Measurements from ENCODE around the gene IFT122. TPM values are rescaled to one million over a fixed set of nuclear protein-coding genes. Genes with fewer than 3 reads are reported as not detected.

IFT122 gene
- total and polyA plus RNA-seq, 4 donors, result 26.5 to 44.0 (median 36.7) TPM

DNA sequence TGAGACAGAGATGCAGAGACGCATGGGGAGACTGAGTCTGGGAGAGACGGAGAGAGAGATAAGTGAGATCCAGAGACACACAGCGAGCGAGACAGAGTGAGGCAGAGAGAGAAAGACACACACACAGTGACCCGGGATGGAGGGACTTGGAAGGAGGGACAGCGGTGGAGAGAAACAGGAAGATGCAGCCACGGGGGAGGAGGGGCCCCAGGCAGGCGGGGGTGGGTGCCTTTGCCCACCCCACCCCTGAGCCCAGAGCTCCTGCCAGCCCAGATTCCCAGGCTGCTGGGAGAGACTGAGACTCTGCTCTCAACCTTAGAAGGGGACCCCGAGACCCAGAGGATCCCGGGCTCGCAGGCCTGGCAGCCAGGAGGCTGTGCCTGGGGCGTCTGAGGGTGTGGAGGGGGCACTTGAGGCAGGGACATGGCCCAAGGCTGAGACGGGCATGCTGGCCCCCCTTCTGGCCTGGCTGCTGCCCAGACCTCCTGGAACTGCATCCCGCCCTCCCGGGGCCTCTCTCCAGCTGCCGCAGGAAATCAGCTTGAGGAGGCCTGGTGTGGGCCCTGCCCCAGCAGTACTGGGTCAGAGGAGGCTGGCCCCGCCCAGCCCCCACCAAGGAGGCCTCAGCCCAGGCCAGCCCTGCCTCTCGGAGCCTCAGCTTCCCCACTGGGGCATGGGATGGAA is 121.0 kb downstream of the IFT122 start:
- Histone ChIP-seq H3K4me1 (ENCODE audit: control insufficient read depth, insufficient read depth, low read length) (peaks cover 61% of the 10 kb centered on the region), H3K36me3 (ENCODE audit: control insufficient read depth, insufficient read depth, low read length) (peaks cover 53% of the 10 kb centered on the region), H3K27me3 (ENCODE audit: control insufficient read depth, insufficient read depth, low read length) (no peaks in the 10 kb centered on the region), H3K9me3 (ENCODE audit: control insufficient read depth, insufficient read depth, low read length) (no peaks in the 10 kb centered on the region), H3K4me3 (ENCODE audit: low read depth, low read length) (no peak overlapping the region), H3K27ac (ENCODE audit: low read depth, low read length) (peak overlapping the region; percentile 6)
- DNase-seq (ENCODE audit: low read depth in 4 of 6, low spot score in 6 of 6), result peak in 2 of 6 donors; percentile 45 to 74
- WGBS (ENCODE audit: insufficient coverage), result 42% methylated on average over 18 of the region's 18 CpGs

- 99% methylated on average over 10 of the region's 18 CpGs for WGBS (ENCODE audit: insufficient coverage)
- Histone ChIP-seq H3K27me3 (ENCODE audit: control insufficient read depth, insufficient read depth, low read length) (no peaks in the 10 kb centered on the region), H3K4me1 (ENCODE audit: control insufficient read depth, insufficient read depth, low read length) (peaks cover 58% of the 10 kb centered on the region), H3K9me3 (ENCODE audit: control insufficient read depth, insufficient read depth, low read length) (no peaks in the 10 kb centered on the region), H3K36me3 (ENCODE audit: control insufficient read depth, insufficient read depth, low read length) (peaks cover 53% of the 10 kb centered on the region), H3K4me3 (ENCODE audit: low read depth, low read length) (no peak overlapping the region), H3K27ac (ENCODE audit: low read depth, low read length) (peak overlapping the region; percentile 6)
- DNase-seq (ENCODE audit: low read depth in 4 of 6, low spot score in 6 of 6), result no peak
Observed at GRCh38 chr3:129561619-129562248, 121.7 kb downstream of the IFT122 start.

- Histone ChIP-seq H3K4me1 (ENCODE audit: control insufficient read depth, insufficient read depth, low read length) (peaks cover 55% of the 10 kb centered on the region), H3K36me3 (ENCODE audit: control insufficient read depth, insufficient read depth, low read length) (peaks cover 57% of the 10 kb centered on the region)
Observed at GRCh38 chr3:129562803-129563202, 122.8 kb downstream of the IFT122 start.

GRCh38 chr3:129563332-129563731 is 123.3 kb downstream of the IFT122 start:
- Histone ChIP-seq H3K9me3 (ENCODE audit: control insufficient read depth, insufficient read depth, low read length) (no peaks in the 10 kb centered on the region), H3K4me1 (ENCODE audit: control insufficient read depth, insufficient read depth, low read length) (peaks cover 50% of the 10 kb centered on the region), H3K4me3 (ENCODE audit: low read depth, low read length) (no peak overlapping the region), H3K27ac (ENCODE audit: low read depth, low read length) (no peak overlapping the region), H3K27me3 (ENCODE audit: control insufficient read depth, insufficient read depth, low read length) (no peaks in the 10 kb centered on the region), H3K36me3 (ENCODE audit: control insufficient read depth, insufficient read depth, low read length) (peaks cover 57% of the 10 kb centered on the region)
- DNase-seq (ENCODE audit: low read depth in 4 of 6, low spot score in 6 of 6), result no peak
- WGBS (ENCODE audit: insufficient coverage), result 88% methylated on average over 12 of the region's 12 CpGs

More at GRCh38 chr3:129562803-129563202, 122.8 kb downstream of the IFT122 start:
- no peak overlapping the region for H3K4me3 ChIP-seq (ENCODE audit: low read depth, low read length)
- no peaks in the 10 kb centered on the region for H3K9me3 ChIP-seq (ENCODE audit: control insufficient read depth, insufficient read depth, low read length)
- no peak for DNase-seq (ENCODE audit: low read depth in 4 of 6, low spot score in 6 of 6)
- no peaks in the 10 kb centered on the region for H3K27me3 ChIP-seq (ENCODE audit: control insufficient read depth, insufficient read depth, low read length)
- 78% methylated on average over 19 of the region's 19 CpGs for WGBS (ENCODE audit: insufficient coverage)
- no peak overlapping the region for H3K27ac ChIP-seq (ENCODE audit: low read depth, low read length)

- Histone ChIP-seq H3K9me3 (ENCODE audit: control insufficient read depth, insufficient read depth, low read length) (no peaks in the 10 kb centered on the region), H3K4me3 (ENCODE audit: low read depth, low read length) (no peak overlapping the region), H3K4me1 (ENCODE audit: control insufficient read depth, insufficient read depth, low read length) (peaks cover 45% of the 10 kb centered on the region), H3K27ac (ENCODE audit: low read depth, low read length) (no peak overlapping the region), H3K36me3 (ENCODE audit: control insufficient read depth, insufficient read depth, low read length) (peaks cover 52% of the 10 kb centered on the region), H3K27me3 (ENCODE audit: control insufficient read depth, insufficient read depth, low read length) (no peaks in the 10 kb centered on the region)
- no peak for DNase-seq (ENCODE audit: low read depth in 4 of 6, low spot score in 6 of 6)
- WGBS (ENCODE audit: insufficient coverage), result 90% methylated on average over 8 of the region's 8 CpGs
Observed at GRCh38 chr3:129563850-129564535, 124.0 kb downstream of the IFT122 start.

DNA sequence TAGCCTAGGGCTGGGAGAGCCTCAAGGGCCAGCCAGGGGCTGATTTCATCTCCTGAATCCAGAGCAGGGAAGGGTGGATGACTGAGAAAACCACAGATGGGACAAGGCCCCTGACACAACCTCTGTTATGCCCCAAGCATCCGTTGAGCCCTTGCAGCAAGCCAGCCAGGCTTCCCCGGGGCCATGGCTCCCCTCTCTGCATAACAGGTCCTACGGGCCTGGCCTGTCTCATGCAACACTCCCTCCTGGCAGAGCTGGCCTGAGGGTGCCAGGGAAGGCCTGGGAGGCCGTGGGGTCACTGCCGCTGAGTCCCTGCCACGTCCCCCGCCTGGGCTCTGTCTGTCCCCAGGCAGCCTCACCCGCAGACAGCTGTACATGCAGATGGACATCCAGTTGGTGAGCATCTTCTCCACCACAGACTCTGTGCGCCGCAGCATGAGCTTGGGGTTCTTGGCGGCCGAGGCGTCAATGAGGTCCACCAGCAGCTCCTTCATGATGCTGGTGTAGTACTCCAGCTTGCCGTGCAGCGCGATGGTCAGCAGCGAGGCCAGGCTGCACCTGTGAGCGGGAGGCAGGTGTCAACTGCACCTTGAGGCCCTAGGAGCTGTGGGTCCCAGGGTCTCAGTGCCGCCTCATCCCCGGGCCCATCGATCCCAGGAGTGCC is 125.1 kb downstream of the IFT122 start:
- peaks cover 45% of the 10 kb centered on the region for H3K36me3 ChIP-seq (ENCODE audit: control insufficient read depth, insufficient read depth, low read length)
- H3K27me3 ChIP-seq (ENCODE audit: control insufficient read depth, insufficient read depth, low read length), result no peaks in the 10 kb centered on the region
- H3K9me3 ChIP-seq (ENCODE audit: control insufficient read depth, insufficient read depth, low read length), result no peaks in the 10 kb centered on the region
- H3K4me1 ChIP-seq (ENCODE audit: control insufficient read depth, insufficient read depth, low read length), result peaks cover 36% of the 10 kb centered on the region
- 93% methylated on average over 19 of the region's 21 CpGs for WGBS (ENCODE audit: insufficient coverage)
- H3K27ac ChIP-seq (ENCODE audit: low read depth, low read length), result no peak overlapping the region
- no peak overlapping the region for H3K4me3 ChIP-seq (ENCODE audit: low read depth, low read length)
- no peak for DNase-seq (ENCODE audit: low read depth in 4 of 6, low spot score in 6 of 6)

DNA sequence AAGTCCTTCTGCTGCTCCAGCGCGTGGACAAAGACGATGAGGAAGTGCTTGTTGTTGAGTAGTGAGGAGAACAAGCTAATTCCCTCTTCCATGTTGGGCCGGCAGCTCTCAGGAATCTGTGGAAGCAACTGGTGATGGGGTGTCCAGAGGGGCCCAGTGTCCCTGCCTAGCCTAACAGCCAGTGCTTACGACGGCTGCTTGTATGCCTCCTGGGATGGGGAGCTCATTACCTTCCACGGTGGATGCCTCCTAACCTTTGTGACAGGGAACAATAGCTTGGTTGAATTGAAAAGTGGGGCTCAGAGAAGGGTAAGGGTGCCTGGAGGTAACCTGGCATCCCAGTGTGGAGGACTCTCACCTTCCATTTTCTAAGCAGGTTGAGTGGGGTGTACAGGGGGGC is 125.9 kb downstream of the IFT122 start:
- 94% methylated on average over 4 of the region's 7 CpGs for WGBS (ENCODE audit: insufficient coverage)
- H3K27me3 ChIP-seq (ENCODE audit: control insufficient read depth, insufficient read depth, low read length), result no peaks in the 10 kb centered on the region
- no peak overlapping the region for H3K4me3 ChIP-seq (ENCODE audit: low read depth, low read length)
- H3K27ac ChIP-seq (ENCODE audit: low read depth, low read length), result no peak overlapping the region
- no peak for DNase-seq (ENCODE audit: low read depth in 4 of 6, low spot score in 6 of 6)
- H3K36me3 ChIP-seq (ENCODE audit: control insufficient read depth, insufficient read depth, low read length), result peaks cover 46% of the 10 kb centered on the region
- peaks cover 28% of the 10 kb centered on the region for H3K4me1 ChIP-seq (ENCODE audit: control insufficient read depth, insufficient read depth, low read length)
- no peaks in the 10 kb centered on the region for H3K9me3 ChIP-seq (ENCODE audit: control insufficient read depth, insufficient read depth, low read length)

DNA sequence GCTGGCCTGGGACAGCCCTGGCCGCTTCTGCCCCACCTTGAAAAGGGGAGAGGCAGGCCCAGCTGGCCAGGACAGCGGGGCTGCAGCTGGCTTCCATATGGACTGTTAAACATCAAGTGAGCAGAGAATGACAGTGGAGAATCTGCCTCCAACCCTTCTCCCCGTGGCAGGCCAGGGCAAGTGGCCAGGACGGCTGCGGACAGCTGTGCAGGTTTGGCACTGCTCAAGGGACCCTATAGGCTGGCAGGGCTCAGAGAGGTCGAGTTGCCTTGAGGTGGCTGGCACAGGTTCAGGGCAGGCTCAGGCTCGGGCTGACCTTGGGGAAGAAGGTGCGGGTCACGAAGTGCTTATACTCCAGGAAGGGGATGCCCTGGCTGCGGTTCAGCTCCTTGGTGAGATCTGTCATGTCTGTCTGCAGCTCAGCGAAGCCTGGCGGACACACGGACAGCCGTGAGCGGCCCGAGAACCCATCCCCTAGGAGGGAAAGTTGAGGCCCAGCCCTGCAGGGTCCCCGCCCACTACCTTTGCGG is 127.2 kb downstream of the IFT122 start:
- no peaks in the 10 kb centered on the region for H3K27me3 ChIP-seq (ENCODE audit: control insufficient read depth, insufficient read depth, low read length)
- H3K27ac ChIP-seq (ENCODE audit: low read depth, low read length), result no peak overlapping the region
- peaks cover 49% of the 10 kb centered on the region for H3K36me3 ChIP-seq (ENCODE audit: control insufficient read depth, insufficient read depth, low read length)
- peaks cover 17% of the 10 kb centered on the region for H3K4me1 ChIP-seq (ENCODE audit: control insufficient read depth, insufficient read depth, low read length)
- WGBS (ENCODE audit: insufficient coverage), result 73% methylated on average over 18 of the region's 18 CpGs
- no peaks in the 10 kb centered on the region for H3K9me3 ChIP-seq (ENCODE audit: control insufficient read depth, insufficient read depth, low read length)
- no peak for DNase-seq (ENCODE audit: low read depth in 4 of 6, low spot score in 6 of 6)
- no peak overlapping the region for H3K4me3 ChIP-seq (ENCODE audit: low read depth, low read length)

DNA sequence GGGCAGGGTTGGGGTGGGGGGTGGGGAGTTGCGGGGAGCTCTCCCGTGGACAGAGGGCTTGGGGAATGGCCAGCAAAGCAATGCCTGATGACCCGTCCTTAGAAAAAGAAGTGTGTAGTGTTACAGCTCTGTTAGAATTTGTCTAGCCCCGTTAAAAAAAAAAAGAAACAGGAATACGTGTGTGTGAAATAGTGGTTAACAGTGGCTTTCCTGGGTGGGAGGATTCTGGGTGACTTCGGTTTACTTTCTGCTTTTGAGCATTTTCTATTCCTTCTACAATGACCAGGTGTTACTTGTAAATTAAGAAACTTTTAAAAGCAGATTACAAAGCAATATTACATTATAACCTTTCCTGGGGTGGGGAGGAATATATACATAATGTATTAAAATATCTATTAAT is 127.9 kb downstream of the IFT122 start:
- Histone ChIP-seq H3K4me1 (ENCODE audit: control insufficient read depth, insufficient read depth, low read length) (peaks cover 12% of the 10 kb centered on the region), H3K27me3 (ENCODE audit: control insufficient read depth, insufficient read depth, low read length) (no peaks in the 10 kb centered on the region), H3K4me3 (ENCODE audit: low read depth, low read length) (no peak overlapping the region), H3K27ac (ENCODE audit: low read depth, low read length) (no peak overlapping the region), H3K9me3 (ENCODE audit: control insufficient read depth, insufficient read depth, low read length) (no peaks in the 10 kb centered on the region), H3K36me3 (ENCODE audit: control insufficient read depth, insufficient read depth, low read length) (peaks cover 49% of the 10 kb centered on the region)
- WGBS (ENCODE audit: insufficient coverage), result 68% methylated on average over 3 of the region's 6 CpGs
- DNase-seq (ENCODE audit: low read depth in 4 of 6, low spot score in 6 of 6), result no peak
